RWPE2 (cell line): ENCODE data around the gene BMI1.
A peak's percentile ranks its signal among the peaks of the same experiment; 100 is the strongest.

Source experiments
- ATAC-seq: fragments of 200-7000 bp; cut with Tn5 transposase; 3 replicates; pipeline ENCODE4 v1.9.1; 2021; ENCODE audit warnings: low read depth
- DNase-seq: peaks from one replicate; pipeline ENCODE4 v3.0.0-alpha.2; 2020; ENCODE audit warnings: low spot score
- H3K27ac ChIP-seq: fragments of 450-650 bp; 2 replicates; pipeline ENCODE4 v1.5.1; 2017; ENCODE audit warnings: mild to moderate bottlenecking; ENCODE audit not compliant: poor library complexity, severe bottlenecking
- H3K27me3 ChIP-seq: fragments of 250-450 bp; sonication (Bioruptor Pico); 2 replicates; pipeline ENCODE4 v1.5.1; 2021; ENCODE audit warnings: mild to moderate bottlenecking, moderate library complexity; ENCODE audit not compliant: insufficient read depth, poor library complexity, severe bottlenecking
- H3K36me3 ChIP-seq: fragments of 250-450 bp; sonication (Bioruptor Pico); 2 replicates; pipeline ENCODE4 v1.5.1; 2020; ENCODE audit warnings: low read depth, mild to moderate bottlenecking, moderate library complexity
- H3K4me1 ChIP-seq: fragments of 250-450 bp; sonication (Bioruptor Pico); 2 replicates; pipeline ENCODE4 v1.5.1; 2021; ENCODE audit warnings: mild to moderate bottlenecking, moderate library complexity; ENCODE audit not compliant: insufficient read depth, poor library complexity, severe bottlenecking
- H3K4me3 ChIP-seq: fragments of 250-450 bp; sonication (Bioruptor Pico); 2 replicates; pipeline ENCODE4 v1.5.1; 2021; ENCODE audit warnings: mild to moderate bottlenecking, moderate library complexity; ENCODE audit not compliant: severe bottlenecking
- H3K9me3 ChIP-seq: fragments of 250-450 bp; sonication (Bioruptor Pico); 2 replicates; pipeline ENCODE4 v1.5.1; 2021; ENCODE audit warnings: mild to moderate bottlenecking, moderate library complexity; ENCODE audit not compliant: severe bottlenecking
- CTCF ChIP-seq: fragments of 450-650 bp; IDR thresholded peaks from one replicate; pipeline ENCODE4 v1.5.1; 2017; ENCODE audit warnings: mild to moderate bottlenecking, moderate library complexity; ENCODE audit not compliant: poor library complexity, severe bottlenecking

BMI1 gene

DNA sequence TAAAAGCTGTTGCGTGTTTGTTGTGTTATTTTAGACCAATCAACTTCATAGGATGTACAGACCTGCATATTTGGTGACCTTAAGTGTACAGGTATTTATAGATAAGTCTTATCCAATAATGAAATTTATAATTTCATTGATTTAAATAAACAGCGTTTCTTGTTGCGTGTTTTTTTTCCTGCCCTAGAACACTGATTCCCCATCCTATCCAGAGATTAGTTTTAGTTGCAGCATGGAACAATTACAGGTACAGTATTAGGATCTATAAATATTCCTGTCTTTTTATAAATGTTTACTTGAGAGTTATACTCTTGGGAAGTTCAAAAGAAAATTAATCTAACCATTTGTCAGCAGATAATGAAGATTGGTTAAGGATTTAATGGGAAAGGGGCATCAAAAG lies 2.1 kb upstream of the BMI1 start:
- DNase-seq: no peak
- Histone ChIP-seq H3K4me3 (no peak overlapping the region), H3K4me1 (peaks cover 11% of the 10 kb centered on the region), H3K36me3 (no peaks in the 10 kb centered on the region), H3K27me3 (peaks cover 19% of the 10 kb centered on the region), H3K27ac (no peak overlapping the region), H3K9me3 (no peaks in the 10 kb centered on the region)
- no peak for TF ChIP-seq CTCF
- ATAC-seq: no peak

- TF ChIP-seq CTCF: no peak
- H3K9me3 ChIP-seq: no peaks in the 10 kb centered on the region
- peaks cover 11% of the 10 kb centered on the region for H3K4me1 ChIP-seq
- no peak for DNase-seq
- H3K4me3 ChIP-seq: no peak overlapping the region
- no peaks in the 10 kb centered on the region for H3K36me3 ChIP-seq
- no peak for ATAC-seq
- H3K27ac ChIP-seq: no peak overlapping the region
- peaks cover 27% of the 10 kb centered on the region for H3K27me3 ChIP-seq
These were observed 1.3 kb upstream of the BMI1 start for GRCh38 chr10:22319547-22319979.

- DNase-seq: no peak
- peaks cover 32% of the 10 kb centered on the region for H3K27me3 ChIP-seq
- H3K27ac ChIP-seq: peak overlapping the region; percentile 35
These were observed 830 bp upstream of the BMI1 start for GRCh38 chr10:22319980-22320558.

GRCh38 chr10:22321156-22321923 lies 441 bp downstream of the BMI1 start:
- Histone ChIP-seq H3K27ac (peak overlapping the region; percentile 35), H3K27me3 (peaks cover 33% of the 10 kb centered on the region), H3K36me3 (peaks cover 2% of the 10 kb centered on the region), H3K9me3 (no peaks in the 10 kb centered on the region), H3K4me3 (peak overlapping the region; percentile 93), H3K4me1 (peaks cover 21% of the 10 kb centered on the region)
- no peak for DNase-seq
- TF ChIP-seq CTCF: no peak
- ATAC-seq: peak; percentile 53

More at GRCh38 chr10:22319980-22320558, 830 bp upstream of the BMI1 start:
- no peak for TF ChIP-seq CTCF
- no peak for ATAC-seq
- H3K4me3 ChIP-seq: peak overlapping the region; percentile 93
- H3K4me1 ChIP-seq: peaks cover 16% of the 10 kb centered on the region
- H3K9me3 ChIP-seq: no peaks in the 10 kb centered on the region
- H3K36me3 ChIP-seq: no peaks in the 10 kb centered on the region
